WERI-Rb-1 (cell line): ENCODE measurements around the gene DDX25.

ENCODE experiments used
- DNase-seq: peaks from one replicate; pipeline ENCODE4 v3.0.0-alpha.2; 2020
- H3K27ac ChIP-seq: fragments of 250-450 bp; sonication (Bioruptor Pico); 2 replicates; pipeline ENCODE4 v1.5.1; 2020; ENCODE audit warnings: mild to moderate bottlenecking, moderate library complexity
- H3K27me3 ChIP-seq: fragments of 250-450 bp; sonication (Bioruptor Pico); 2 replicates; pipeline ENCODE4 v1.5.1; 2021; ENCODE audit warnings: mild to moderate bottlenecking, low read depth, moderate library complexity; ENCODE audit not compliant: insufficient read depth, severe bottlenecking
- H3K36me3 ChIP-seq: fragments of 250-450 bp; sonication (Bioruptor Pico); 2 replicates; pipeline ENCODE4 v1.5.1; 2020; ENCODE audit warnings: mild to moderate bottlenecking, moderate library complexity
- H3K4me3 ChIP-seq: 2 replicates; pipeline ENCODE4 v1.5.1; 2011; ENCODE audit warnings: low read depth, mild to moderate bottlenecking, control low read depth, low read length
- H3K9me3 ChIP-seq: fragments of 250-450 bp; sonication (Bioruptor Pico); 2 replicates; pipeline ENCODE4 v1.5.1; 2021; ENCODE audit warnings: mild to moderate bottlenecking, moderate library complexity; ENCODE audit not compliant: severe bottlenecking
- TF ChIP-seq, protein P1 (sequence below): IDR thresholded peaks from 2 replicates; pipeline ENCODE4 v1.5.1; 2011; ENCODE audit warnings: low read depth, mild to moderate bottlenecking, control low read depth, inconsistent platforms, low read length

Gene DDX25

DNA sequence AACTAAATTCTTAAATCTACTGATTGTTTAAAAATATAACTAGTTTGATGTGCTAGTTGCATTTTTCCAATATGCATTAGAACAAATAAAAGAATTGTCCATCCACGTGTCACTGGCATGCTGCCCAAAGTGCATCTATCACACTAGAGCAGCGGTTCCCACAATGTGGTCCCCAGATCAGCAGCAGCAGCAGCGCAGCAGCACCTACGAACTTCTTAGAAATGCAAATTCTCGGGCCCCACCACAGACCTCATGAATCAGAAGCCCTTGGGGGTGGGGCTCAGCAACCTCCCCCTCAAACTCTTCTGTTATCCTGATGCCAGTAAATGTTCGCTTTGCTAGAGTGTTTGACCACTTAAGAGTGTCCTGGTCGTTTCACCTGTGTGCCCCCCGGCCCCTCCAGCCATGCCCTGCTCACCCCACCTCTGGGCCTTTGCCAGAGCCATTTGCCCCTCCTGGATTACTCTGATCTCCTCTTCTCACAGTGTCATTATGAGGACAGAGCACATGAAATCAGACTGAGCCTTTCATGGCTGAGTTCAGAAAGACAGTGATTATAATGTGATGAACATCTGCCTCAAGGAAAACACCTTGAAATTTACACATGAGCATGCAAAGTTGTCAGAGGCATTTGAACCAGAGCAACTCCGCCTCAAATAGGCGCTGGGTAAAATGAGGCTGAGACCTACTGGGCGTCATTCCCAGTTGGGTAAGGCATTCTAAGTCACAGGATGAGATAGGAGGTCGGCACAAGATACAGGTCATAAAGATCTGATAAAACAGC lies 28.9 kb downstream of the DDX25 start:
- DNase-seq: no peak
- Histone ChIP-seq H3K27me3 (no peaks in the 10 kb centered on the region), H3K27ac (no peak overlapping the region)

DNA sequence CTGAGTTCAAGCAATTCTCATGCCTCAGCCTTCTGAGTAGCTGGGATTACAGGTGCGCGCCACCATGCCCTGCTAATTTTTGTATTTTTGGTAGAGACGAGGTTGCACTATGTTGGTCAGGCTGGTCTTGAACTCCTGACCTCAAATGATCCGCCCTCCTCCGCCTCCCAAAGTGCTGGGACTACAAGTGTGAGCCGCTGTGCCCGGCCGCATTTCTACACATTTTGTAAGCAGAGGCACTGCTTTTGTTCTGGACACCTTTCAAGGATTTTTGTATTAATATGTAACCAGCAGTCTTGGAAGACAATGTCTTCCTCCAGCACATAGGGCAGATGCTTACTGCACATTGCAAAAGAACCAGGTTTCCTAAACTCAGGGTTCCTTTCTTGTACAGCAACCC lies 30.2 kb downstream of the DDX25 start:
- Histone ChIP-seq H3K27me3 (no peaks in the 10 kb centered on the region), H3K4me3 (no peak overlapping the region), H3K27ac (no peak overlapping the region), H3K9me3 (no peaks in the 10 kb centered on the region), H3K36me3 (no peaks in the 10 kb centered on the region)
- no peak for DNase-seq
- TF ChIP-seq, protein P1, sequence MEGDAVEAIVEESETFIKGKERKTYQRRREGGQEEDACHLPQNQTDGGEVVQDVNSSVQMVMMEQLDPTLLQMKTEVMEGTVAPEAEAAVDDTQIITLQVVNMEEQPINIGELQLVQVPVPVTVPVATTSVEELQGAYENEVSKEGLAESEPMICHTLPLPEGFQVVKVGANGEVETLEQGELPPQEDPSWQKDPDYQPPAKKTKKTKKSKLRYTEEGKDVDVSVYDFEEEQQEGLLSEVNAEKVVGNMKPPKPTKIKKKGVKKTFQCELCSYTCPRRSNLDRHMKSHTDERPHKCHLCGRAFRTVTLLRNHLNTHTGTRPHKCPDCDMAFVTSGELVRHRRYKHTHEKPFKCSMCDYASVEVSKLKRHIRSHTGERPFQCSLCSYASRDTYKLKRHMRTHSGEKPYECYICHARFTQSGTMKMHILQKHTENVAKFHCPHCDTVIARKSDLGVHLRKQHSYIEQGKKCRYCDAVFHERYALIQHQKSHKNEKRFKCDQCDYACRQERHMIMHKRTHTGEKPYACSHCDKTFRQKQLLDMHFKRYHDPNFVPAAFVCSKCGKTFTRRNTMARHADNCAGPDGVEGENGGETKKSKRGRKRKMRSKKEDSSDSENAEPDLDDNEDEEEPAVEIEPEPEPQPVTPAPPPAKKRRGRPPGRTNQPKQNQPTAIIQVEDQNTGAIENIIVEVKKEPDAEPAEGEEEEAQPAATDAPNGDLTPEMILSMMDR: no peak

More for the DNA sequence above, 28.9 kb downstream of the DDX25 start:
- H3K9me3 ChIP-seq: no peaks in the 10 kb centered on the region
- H3K4me3 ChIP-seq: no peak overlapping the region
- H3K36me3 ChIP-seq: no peaks in the 10 kb centered on the region
- TF ChIP-seq, protein P1: no peak

DNA sequence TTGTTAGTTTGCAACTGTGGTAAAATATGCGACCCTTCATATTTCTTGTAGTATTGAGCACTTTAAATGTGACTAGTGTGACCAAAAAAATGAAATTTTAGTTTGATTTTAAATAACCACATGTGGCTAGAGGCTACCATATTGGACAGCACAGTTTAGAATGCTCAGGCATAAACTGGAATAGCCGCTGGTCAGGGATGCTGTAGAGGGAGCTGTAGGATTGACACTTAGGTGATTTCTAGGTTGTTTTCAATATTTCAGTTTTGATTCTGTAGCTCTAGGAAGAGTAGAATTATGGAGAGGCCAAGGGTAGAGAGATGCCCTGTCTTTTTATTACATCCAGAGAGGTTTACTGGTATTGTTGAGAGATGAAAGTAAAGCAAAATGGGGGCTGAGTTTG lies 30.7 kb downstream of the DDX25 start:
- TF ChIP-seq, protein P1: 0 out of 2 replicates have a peak, but pooled peaks have one; percentile 2
- Histone ChIP-seq H3K27me3 (no peaks in the 10 kb centered on the region), H3K27ac (no peak overlapping the region), H3K9me3 (no peaks in the 10 kb centered on the region), H3K4me3 (no peak overlapping the region), H3K36me3 (no peaks in the 10 kb centered on the region)
- no peak for DNase-seq

DNA sequence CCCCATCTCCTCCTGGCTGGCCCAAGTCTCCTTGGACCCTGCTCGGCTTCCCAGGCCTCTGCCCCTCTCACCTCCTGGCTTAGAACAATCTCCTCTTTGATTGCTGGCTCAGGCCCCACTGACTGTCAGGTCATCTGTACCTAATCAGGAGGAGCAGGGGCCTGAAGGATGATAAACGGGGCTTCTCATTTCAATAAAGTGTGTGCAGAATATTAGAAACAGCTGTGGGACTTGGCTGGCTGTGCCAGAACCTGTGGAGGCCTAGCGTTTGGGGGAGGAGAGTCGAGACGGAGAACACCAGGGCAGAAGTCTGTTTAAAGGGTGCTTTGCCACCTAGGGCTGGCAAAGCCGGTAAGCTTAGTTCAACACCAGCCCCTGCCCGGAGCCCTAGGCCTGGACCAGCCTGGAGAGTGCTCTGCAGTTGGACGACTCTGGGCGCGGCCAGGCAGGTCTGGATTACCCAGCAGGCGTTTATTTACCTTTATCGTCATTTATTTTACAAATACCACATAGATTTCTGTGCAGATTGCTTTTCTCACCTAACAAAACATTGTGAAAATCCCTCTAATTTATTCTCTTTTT lies 31.4 kb downstream of the DDX25 start:
- Histone ChIP-seq H3K27me3 (no peaks in the 10 kb centered on the region), H3K9me3 (no peaks in the 10 kb centered on the region), H3K4me3 (no peak overlapping the region), H3K36me3 (no peaks in the 10 kb centered on the region), H3K27ac (no peak overlapping the region)
- TF ChIP-seq, protein P1: no peak
- no peak for DNase-seq

DNA sequence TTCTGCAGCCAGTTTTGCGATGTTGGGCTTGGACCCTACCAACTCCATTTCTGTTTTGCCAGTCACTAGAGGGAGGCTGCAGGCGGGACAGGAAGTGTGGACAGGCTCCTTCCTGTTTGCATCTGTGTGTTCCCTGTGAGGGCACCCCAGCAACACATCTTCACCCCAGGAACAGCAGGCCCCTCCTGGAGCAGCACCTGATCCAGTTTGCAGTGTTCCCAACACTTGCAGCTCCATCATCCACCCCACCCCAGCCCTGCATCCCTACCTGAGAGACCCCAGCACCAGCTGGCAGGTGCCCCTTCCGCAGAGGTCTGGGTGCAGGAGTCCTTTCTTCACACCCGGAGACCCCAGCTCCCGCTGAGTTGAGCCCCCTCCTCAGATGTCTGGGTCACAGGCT lies 34.1 kb downstream of the DDX25 start:
- Histone ChIP-seq H3K27ac (no peak overlapping the region), H3K9me3 (no peaks in the 10 kb centered on the region), H3K4me3 (no peak overlapping the region), H3K36me3 (no peaks in the 10 kb centered on the region), H3K27me3 (no peaks in the 10 kb centered on the region)
- TF ChIP-seq, protein P1: no peak
- DNase-seq: no peak
